K562 (cell line): ENCODE results near the gene ZNF8. TPM values are rescaled to one million over a fixed set of nuclear protein-coding genes. Genes with fewer than 3 reads are reported as not detected.

ENCODE experiments used
- HDAC2 ChIP-seq: fragments of 450-650 bp; IDR thresholded peaks from 2 replicates; pipeline ENCODE4 v1.6.1; 2016; ENCODE audit warnings: mild to moderate bottlenecking
- ID3 ChIP-seq, 2 experiments: fragments of 250-450 bp in 1 of 2; fragments of 450-650 bp in 1 of 2; sonication (Bioruptor Pico) in 1 of 2; IDR thresholded peaks; 2 replicates each; pipeline versions ENCODE4 v1.6.1 to v1.8.0; 2016 to 2021; ENCODE audit warnings: mild to moderate bottlenecking in 2 of 2, moderate library complexity in 2 of 2, missing compliant biosample characterization in 1 of 2, missing genetic modification characterization in 1 of 2
- MAZ ChIP-seq, 2 experiments: fragments of 450-650 bp in 1 of 2; sonication (generic) in 1 of 2; formaldehyde crosslinking; IDR thresholded peaks in 1 of 2; conservative IDR thresholded peaks in 1 of 2; 2 replicates each; pipeline versions ENCODE4 v1.4.0 to v1.5.0; 2020; ENCODE audit warnings: mild to moderate bottlenecking in 1 of 2, missing genetic modification reagents in 1 of 2
- NKRF ChIP-seq: fragments of 450-650 bp; IDR thresholded peaks from 2 replicates; pipeline ENCODE4 v1.6.1; 2016; ENCODE audit warnings: borderline replicate concordance
- NR3C1 ChIP-seq: sonication (generic); formaldehyde crosslinking; IDR thresholded peaks from 2 replicates; pipeline ENCODE4 v1.8.1; 2022; ENCODE audit warnings: missing genetic modification reagents
- SRF ChIP-seq, 2 experiments: fragments of 250-450, 450-650 bp in 1 of 2; sonication (Bioruptor Pico) in 1 of 2; sonication (generic) in 1 of 2; formaldehyde crosslinking; IDR thresholded peaks; 2 replicates each; pipeline versions ENCODE4 v1.5.0 to v1.5.1; 2020 to 2022; ENCODE audit warnings: mild to moderate bottlenecking in 1 of 2, missing genetic modification reagents in 1 of 2
- ZKSCAN8 ChIP-seq: fragments of 200-800 bp; sonication (Bioruptor generic); IDR thresholded peaks from 2 replicates; pipeline ENCODE4 v1.6.1; 2016; ENCODE audit warnings: missing genetic modification characterization, missing compliant biosample characterization
- ZNF766 ChIP-seq: fragments of 200-800 bp; sonication (Bioruptor generic); conservative IDR thresholded peaks from 2 replicates; pipeline ENCODE4 v1.6.1; 2016; ENCODE audit warnings: missing genetic modification characterization, missing compliant biosample characterization
- polyA plus RNA-seq, 8 experiments: library from polyadenylated mRNA; depleted of rRNA in 4 of 8; stranded (reverse) in 5 of 8; unstranded in 3 of 8; fragments of >200 nt; fragmentation: Nextera tagmentation in 2 of 8; fragmentation: Illumina TruSeq in 1 of 8; extraction: Ambion mirVana in 2 of 8; extraction: Trizol in 1 of 8; gene quantifications; 2 replicates each; pipeline versions ENCODE4 v1.2.1 to v1.2.3, GENCODE V29; 2011 to 2014; ENCODE audit warnings: inconsistent platforms in 1 of 8, missing spikeins in 1 of 8
- total RNA-seq, 7 experiments: library from RNA; depleted of rRNA in 6 of 7; stranded (reverse); fragments of >200 nt in 6 of 7; fragmentation: Illumina TruSeq in 2 of 7; extraction: Trizol in 2 of 7; gene quantifications; 2 replicates each; pipeline versions ENCODE4 v1.2.1 to v1.2.3, GENCODE V29; 2011 to 2021; ENCODE audit warnings: low replicate concordance in 1 of 7
- TF ChIP-seq, protein P1 (sequence below): sonication (generic); formaldehyde crosslinking; IDR thresholded peaks from 2 replicates; pipeline ENCODE4 v1.8.1; 2023; ENCODE audit warnings: mild to moderate bottlenecking, missing genetic modification reagents
- TF ChIP-seq, protein P2 (sequence below): sonication (generic); formaldehyde crosslinking; IDR thresholded peaks from 2 replicates; pipeline ENCODE4 v1.8.0; 2022; ENCODE audit warnings: mild to moderate bottlenecking, missing genetic modification reagents, borderline replicate concordance

The ZNF8 gene
- total and polyA plus RNA-seq, 9 of the 15 experiments (the other 6 are each of a cell fraction or from before 2014, with no cell fraction given) = 0.71 to 7.7 (median 4.7) TPM

DNA sequence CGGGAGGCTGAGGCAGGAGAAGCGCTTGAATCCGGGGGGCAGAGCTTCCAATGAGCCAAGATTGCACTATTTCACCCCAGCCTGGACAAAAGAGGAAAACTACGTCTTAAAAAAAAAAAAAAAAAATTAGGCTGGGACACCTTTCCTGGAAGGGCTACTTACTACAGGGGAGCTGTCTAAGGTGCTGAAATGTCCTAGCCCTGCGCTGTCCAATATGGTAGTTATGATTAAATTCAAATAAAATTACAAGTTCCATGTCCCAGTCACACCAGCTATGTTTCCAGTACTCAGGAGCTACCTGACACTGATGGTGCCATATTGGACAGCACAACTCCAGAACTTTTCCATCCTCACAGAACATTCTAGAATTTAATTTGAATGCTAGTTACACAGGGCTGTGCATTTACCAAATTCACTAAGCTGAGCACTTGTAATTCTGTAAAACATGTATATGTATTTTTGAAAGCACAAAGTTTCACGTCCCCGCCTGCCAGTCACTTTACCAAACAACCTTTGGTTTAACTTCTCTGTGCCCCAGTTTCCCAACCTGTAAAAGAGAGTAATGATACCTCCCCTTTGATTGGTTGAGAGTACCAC is 38.8 kb downstream of the ZNF8 start (continued):
- TF ChIP-seq NKRF (peak; percentile 44; the same call in 1 of the 2 replicates), HDAC2 (peak; percentile 36; the same call in 1 of the 2 replicates), SRF (CRISPR knock-in tag; IDR thresholded peaks at IDR 0.05) (0 out of 4 replicates have a peak, but pooled peaks of 1 of the 2 experiments have one; percentile 63), ZKSCAN8 (no peak), ZNF766 (CRISPR knock-in tag) (peak; percentile 69), ID3 (CRISPR knock-in tag; IDR thresholded peaks at IDR 0.05) (no peak), ID3 (tag; IDR thresholded peaks at IDR 0.05) (no peak), NR3C1 (CRISPR knock-in tag) (0 out of 2 replicates have a peak, but pooled peaks have one; percentile 44), MAZ (CRISPR knock-in tag; conservative IDR thresholded peaks at IDR 0.05 in 1 of 2, IDR thresholded peaks at IDR 0.05 in 1 of 2) (peak in 1 of 2 experiments; percentile 77; a peak in 2 of 4 replicates)
- TF ChIP-seq, protein P1, sequence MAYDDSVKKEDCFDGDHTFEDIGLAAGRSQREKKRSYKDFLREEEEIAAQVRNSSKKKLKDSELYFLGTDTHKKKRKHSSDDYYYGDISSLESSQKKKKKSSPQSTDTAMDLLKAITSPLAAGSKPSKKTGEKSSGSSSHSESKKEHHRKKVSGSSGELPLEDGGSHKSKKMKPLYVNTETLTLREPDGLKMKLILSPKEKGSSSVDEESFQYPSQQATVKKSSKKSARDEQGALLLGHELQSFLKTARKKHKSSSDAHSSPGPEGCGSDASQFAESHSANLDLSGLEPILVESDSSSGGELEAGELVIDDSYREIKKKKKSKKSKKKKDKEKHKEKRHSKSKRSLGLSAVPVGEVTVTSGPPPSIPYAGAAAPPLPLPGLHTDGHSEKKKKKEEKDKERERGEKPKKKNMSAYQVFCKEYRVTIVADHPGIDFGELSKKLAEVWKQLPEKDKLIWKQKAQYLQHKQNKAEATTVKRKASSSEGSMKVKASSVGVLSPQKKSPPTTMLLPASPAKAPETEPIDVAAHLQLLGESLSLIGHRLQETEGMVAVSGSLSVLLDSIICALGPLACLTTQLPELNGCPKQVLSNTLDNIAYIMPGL = 0 out of 2 replicates have a peak, but pooled peaks have one; percentile 39
- TF ChIP-seq, protein P2, sequence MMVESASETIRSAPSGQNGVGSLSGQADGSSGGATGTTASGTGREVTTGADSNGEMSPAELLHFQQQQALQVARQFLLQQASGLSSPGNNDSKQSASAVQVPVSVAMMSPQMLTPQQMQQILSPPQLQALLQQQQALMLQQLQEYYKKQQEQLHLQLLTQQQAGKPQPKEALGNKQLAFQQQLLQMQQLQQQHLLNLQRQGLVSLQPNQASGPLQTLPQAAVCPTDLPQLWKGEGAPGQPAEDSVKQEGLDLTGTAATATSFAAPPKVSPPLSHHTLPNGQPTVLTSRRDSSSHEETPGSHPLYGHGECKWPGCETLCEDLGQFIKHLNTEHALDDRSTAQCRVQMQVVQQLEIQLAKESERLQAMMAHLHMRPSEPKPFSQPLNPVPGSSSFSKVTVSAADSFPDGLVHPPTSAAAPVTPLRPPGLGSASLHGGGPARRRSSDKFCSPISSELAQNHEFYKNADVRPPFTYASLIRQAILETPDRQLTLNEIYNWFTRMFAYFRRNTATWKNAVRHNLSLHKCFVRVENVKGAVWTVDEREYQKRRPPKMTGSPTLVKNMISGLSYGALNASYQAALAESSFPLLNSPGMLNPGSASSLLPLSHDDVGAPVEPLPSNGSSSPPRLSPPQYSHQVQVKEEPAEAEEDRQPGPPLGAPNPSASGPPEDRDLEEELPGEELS = 0 out of 2 replicates have a peak, but pooled peaks have one; percentile 38
